Right cardiac atrium (tissue), 5 donors: ENCODE results near the gene FEN1. TPM values are rescaled to one million over a fixed set of nuclear protein-coding genes. Genes with fewer than 3 reads are reported as not detected.

Experiments used
- ATAC-seq, 2 donors: fragments of 200-7000 bp; cut with Tn5 transposase; one replicate each; pipeline versions ENCODE4 v1.8.0 to v1.9.1; 2020; ENCODE audit warnings: moderate library complexity in 2 of 2, mild to moderate bottlenecking in 1 of 2
- DNase-seq, 3 donors: peaks; one replicate each; pipeline ENCODE4 v3.0.0-alpha.2; 2020
- H3K27ac ChIP-seq: one replicate; pipeline ENCODE4 v1.5.1; 2013; ENCODE audit warnings: mild to moderate bottlenecking, low read length, control low read depth, moderate library complexity
- H3K27me3 ChIP-seq: one replicate; pipeline ENCODE4 v1.6.1; 2013; ENCODE audit not compliant: control insufficient read depth, insufficient read depth
- H3K4me1 ChIP-seq: one replicate; pipeline ENCODE4 v1.6.1; 2013; ENCODE audit warnings: low read length; ENCODE audit not compliant: control insufficient read depth, insufficient read depth
- H3K4me3 ChIP-seq: one replicate; pipeline ENCODE4 v1.5.1; 2013; ENCODE audit warnings: low read length, control low read depth
- H3K9me3 ChIP-seq: one replicate; pipeline ENCODE4 v1.6.1; 2013; ENCODE audit warnings: low read length; ENCODE audit not compliant: control insufficient read depth
- WGBS: extraction: QIAGEN DNeasy Blood & Tissue Kit; methylation state at CpG from one replicate; pipeline ENCODE4 v1.1.7; 2013; 5-methylcytosine and 5-hydroxymethylcytosine counted together
- intact Hi-C, 4 donors: fragments of 100-400 bp; cut with DNase I; formaldehyde crosslinking; loops; one replicate each; pipeline versions ENCODE4 v1.11.0 to v1.14.0; 2022 to 2023
- polyA plus RNA-seq: library from polyadenylated mRNA; stranded (reverse); fragments of 200-250 nt; gene quantifications from one replicate; pipeline ENCODE4 v1.2.3, GENCODE V29; 2013
- total RNA-seq, 4 donors: library from RNA; stranded (reverse); fragmentation: NEBNext Ultra II Directional; extraction: Animal tissue kit (Norgen Biotek cat#: 25700); gene quantifications; one replicate each; pipeline ENCODE4 v1.2.1, GENCODE V29; 2021
- donor health status: healthy with polysubstance abuse.
- donor health status: DM: no; HTN: yes; CAD: no.
- donor health status: DM: no; HTN: no; CAD: no.
- donor health status: DM: no; HTN: yes; CAD: no; lungs with severe emphysema.
- donor health status: DM: yes; HTN: yes; CAD: no.

The FEN1 gene
- total and polyA plus RNA-seq, 5 donors = 4.6 to 5.4 (median 5.1) TPM

- Histone ChIP-seq H3K9me3 (no peaks in the 10 kb centered on the region), H3K27ac (no peak overlapping the region), H3K4me1 (no peaks in the 10 kb centered on the region), H3K27me3 (no peaks in the 10 kb centered on the region), H3K4me3 (no peak overlapping the region)
- intact Hi-C loops = no loop called here
- ATAC-seq (no peak), DNase-seq (no peak)
- WGBS = 83% methylated on average over 11 of the region's 11 CpGs
These were observed 6.8 kb upstream of the FEN1 start for GRCh38 chr11:61785837-61786402.

- no peak overlapping the region for H3K27ac ChIP-seq
- no peak overlapping the region for H3K4me3 ChIP-seq
- 46% methylated on average over 9 of the region's 9 CpGs for WGBS
- no peaks in the 10 kb centered on the region for H3K9me3 ChIP-seq
- H3K27me3 ChIP-seq = no peaks in the 10 kb centered on the region
- H3K4me1 ChIP-seq = no peaks in the 10 kb centered on the region
- DNase-seq = no peak
- no peak for ATAC-seq
- intact Hi-C loops = no loop called here
These were observed 4.7 kb upstream of the FEN1 start for GRCh38 chr11:61787928-61788491.

DNA sequence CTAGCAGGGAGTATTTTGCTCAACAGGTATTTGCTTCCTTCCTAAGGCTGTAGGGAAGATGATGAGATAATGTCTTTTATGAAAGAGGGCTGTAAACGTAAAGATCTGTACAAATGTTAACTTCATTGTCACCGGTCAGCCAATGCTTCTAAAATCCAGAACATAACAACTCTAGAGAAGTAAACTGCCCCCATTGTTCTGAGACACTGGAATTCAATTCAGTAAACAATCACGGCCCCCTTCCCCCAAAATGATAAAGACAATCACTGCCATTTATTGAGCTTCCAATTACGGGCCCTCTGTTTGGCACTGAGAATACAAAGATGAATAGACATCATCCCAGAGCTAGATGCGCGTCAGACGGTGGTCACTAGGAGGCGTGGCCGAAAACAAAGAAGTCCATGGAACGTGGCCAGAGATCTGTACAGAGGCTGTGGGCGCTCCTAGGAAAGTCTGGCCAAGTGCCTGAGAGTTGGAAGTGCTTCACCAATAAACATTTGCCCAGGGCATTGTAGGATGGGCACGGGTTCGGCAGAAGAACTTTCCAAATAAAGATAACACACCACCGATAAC lies 888 bp upstream of the FEN1 start:
- H3K9me3 ChIP-seq = no peaks in the 10 kb centered on the region
- intact Hi-C loops = loop anchor here in 3 of 4 donors (5.0 to 10.0 kb wide), 4 partner anchors 95 to 313 kb away; partner anchors contain the start of gene FADS3 (in 1 of the 3)
- ATAC-seq (peak; percentile 53 to 80), DNase-seq (peak; percentile 78 to 82 (median 81))
- peak overlapping the region; percentile 97 for H3K27ac ChIP-seq
- no peaks in the 10 kb centered on the region for H3K4me1 ChIP-seq
- peak overlapping the region; percentile 93 for H3K4me3 ChIP-seq
- 4% methylated on average over 14 of the region's 14 CpGs for WGBS
- no peaks in the 10 kb centered on the region for H3K27me3 ChIP-seq

GRCh38 chr11:61793083-61793828 lies 545 bp downstream of the FEN1 start:
- ATAC-seq = no peak
- Histone ChIP-seq H3K27ac (peak overlapping the region; percentile 7), H3K27me3 (no peaks in the 10 kb centered on the region), H3K4me1 (no peaks in the 10 kb centered on the region), H3K9me3 (no peaks in the 10 kb centered on the region), H3K4me3 (peak overlapping the region; percentile 93)
- intact Hi-C loops = loop anchor here in 3 of 4 donors (5.0 to 10.0 kb wide), 4 partner anchors 94 to 312 kb away; partner anchors contain the start of gene FADS3 (in 1 of the 3)
- peak in 1 of 3 donors; percentile 55 for DNase-seq
- 4% methylated on average over 29 of the region's 29 CpGs for WGBS

- WGBS = 63% methylated on average over 3 of the region's 3 CpGs
- Histone ChIP-seq H3K4me3 (no peak overlapping the region), H3K4me1 (no peaks in the 10 kb centered on the region), H3K27me3 (no peaks in the 10 kb centered on the region), H3K9me3 (no peaks in the 10 kb centered on the region), H3K27ac (no peak overlapping the region)
- intact Hi-C loops = loop anchor here in 3 of 4 donors (5.0 to 10.0 kb wide), 4 partner anchors 93 to 311 kb away; partner anchors contain the start of gene FADS3 (in 1 of the 3)
- DNase-seq (no peak), ATAC-seq (no peak)
These were observed 1.1 kb downstream of the FEN1 start for GRCh38 chr11:61793829-61794204.

GRCh38 chr11:61794579-61794978 lies 1.9 kb downstream of the FEN1 start:
- H3K4me1 ChIP-seq = no peaks in the 10 kb centered on the region
- H3K4me3 ChIP-seq = no peak overlapping the region
- ATAC-seq (no peak), DNase-seq (no peak)
- no peaks in the 10 kb centered on the region for H3K9me3 ChIP-seq
- intact Hi-C loops = loop anchor here in 3 of 4 donors (5.0 to 10.0 kb wide), 4 partner anchors 93 to 310 kb away; partner anchors contain the start of gene FADS3 (in 1 of the 3)
- H3K27ac ChIP-seq = no peak overlapping the region
- 84% methylated on average over 4 of the region's 4 CpGs for WGBS
- H3K27me3 ChIP-seq = no peaks in the 10 kb centered on the region

- Histone ChIP-seq H3K9me3 (no peaks in the 10 kb centered on the region), H3K27me3 (no peaks in the 10 kb centered on the region), H3K4me1 (no peaks in the 10 kb centered on the region), H3K27ac (no peak overlapping the region), H3K4me3 (no peak overlapping the region)
- intact Hi-C loops = loop anchor here (5.0 to 10.0 kb wide), 5 partner anchors 99 to 312 kb away; partner anchors contain the start of gene FADS3 (in 1 of the 4)
- peak in 1 of 3 donors; percentile 49 for DNase-seq
- WGBS = 83% methylated on average over 12 of the region's 12 CpGs
- ATAC-seq = no peak
These were observed 2.7 kb downstream of the FEN1 start for GRCh38 chr11:61795459-61795858.

GRCh38 chr11:61795876-61796526 lies 3.3 kb downstream of the FEN1 start:
- no peaks in the 10 kb centered on the region for H3K27me3 ChIP-seq
- 92% methylated on average over 18 of the region's 18 CpGs for WGBS
- DNase-seq = peak in 1 of 3 donors; percentile 45
- H3K4me1 ChIP-seq = no peaks in the 10 kb centered on the region
- no peaks in the 10 kb centered on the region for H3K9me3 ChIP-seq
- H3K4me3 ChIP-seq = no peak overlapping the region
- no peak overlapping the region for H3K27ac ChIP-seq
- intact Hi-C loops = loop anchor here (5.0 to 10.0 kb wide), 5 partner anchors 99 to 311 kb away; partner anchors contain the start of gene FADS3 (in 1 of the 4)
- no peak for ATAC-seq

DNA sequence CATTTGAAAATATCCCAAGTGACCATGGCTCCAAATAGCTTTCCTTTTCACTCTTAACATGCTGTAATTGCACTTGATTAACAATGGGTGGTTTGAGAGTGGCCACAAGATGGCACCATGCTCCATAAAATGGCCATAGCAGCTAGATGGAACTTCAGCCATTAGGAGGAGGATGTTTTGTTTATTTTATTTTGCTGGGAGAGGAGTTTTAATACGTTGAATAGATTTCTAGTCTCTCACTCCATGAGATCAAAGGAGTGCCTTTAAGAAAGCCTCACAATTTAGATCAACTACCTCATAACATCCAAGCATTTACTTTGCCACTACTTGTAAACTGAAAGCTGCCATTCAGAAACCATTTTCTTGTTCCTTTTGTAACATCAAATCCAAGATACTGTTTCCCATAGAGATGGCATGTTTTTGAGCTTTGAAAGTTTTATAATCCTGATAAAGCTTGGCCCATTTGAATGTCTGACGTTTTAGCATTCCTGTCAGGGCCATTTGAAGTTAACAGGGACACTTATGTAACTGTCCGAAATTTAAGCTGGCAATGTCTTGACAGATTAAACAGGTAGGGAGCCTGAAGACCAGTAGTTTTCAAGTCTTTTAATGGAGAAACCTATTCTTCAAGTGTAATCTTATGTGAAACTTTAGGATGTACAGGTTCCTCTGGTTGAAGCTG lies 4.7 kb downstream of the FEN1 start:
- H3K27ac ChIP-seq = no peak overlapping the region
- no peaks in the 10 kb centered on the region for H3K4me1 ChIP-seq
- H3K9me3 ChIP-seq = no peaks in the 10 kb centered on the region
- ATAC-seq (peak in 1 of 2 donors; percentile 47), DNase-seq (peak; percentile 75 to 90 (median 83))
- intact Hi-C loops = loop anchor here (5.0 to 10.0 kb wide), 5 partner anchors 97 to 310 kb away; partner anchors contain the start of gene FADS3 (in 1 of the 4)
- no peaks in the 10 kb centered on the region for H3K27me3 ChIP-seq
- 26% methylated on average over 3 of the region's 3 CpGs for WGBS
- H3K4me3 ChIP-seq = no peak overlapping the region
